SK-N-SH treated with all-trans-retinoic acid at 6 μM for 48 hours (cell line): ENCODE results near the gene BPIFB6.

Source experiments
- ATAC-seq: fragments of 200-7000 bp; cut with Tn5 transposase; 3 replicates; pipeline ENCODE4 v1.9.1; 2020; ENCODE audit warnings: mild to moderate bottlenecking, moderate library complexity
- ARNTL ChIP-seq: fragments of 450-650 bp; formaldehyde crosslinking; IDR thresholded peaks from 2 replicates; pipeline ENCODE4 v1.5.0; 2020; ENCODE audit warnings: low read depth, mild to moderate bottlenecking, moderate library complexity, borderline replicate concordance
- BACH2 ChIP-seq: fragments of 250-450 bp; sonication (Bioruptor Pico); IDR thresholded peaks from 2 replicates; pipeline ENCODE4 v1.9.0; 2021; ENCODE audit warnings: mild to moderate bottlenecking, borderline replicate concordance
- CREB5 ChIP-seq: fragments of 250-450 bp; sonication (Bioruptor Pico); IDR thresholded peaks from 2 replicates; pipeline ENCODE4 v1.5.1; 2020; ENCODE audit warnings: low read depth, mild to moderate bottlenecking, moderate library complexity
- CSDC2 ChIP-seq: fragments of 250-450 bp; sonication (Bioruptor Pico); IDR thresholded peaks from 2 replicates; pipeline ENCODE4 v1.5.0; 2020; ENCODE audit warnings: mild to moderate bottlenecking, moderate library complexity
- CSRNP3 ChIP-seq: fragments of 250-450 bp; sonication (Bioruptor Pico); IDR thresholded peaks from 2 replicates; pipeline ENCODE4 v1.5.1; 2021; ENCODE audit warnings: mild to moderate bottlenecking, moderate library complexity
- ESRRG ChIP-seq: fragments of 250-450 bp; sonication (Bioruptor Pico); IDR thresholded peaks from 2 replicates; pipeline ENCODE4 v1.6.1; 2021; ENCODE audit warnings: mild to moderate bottlenecking
- GLIS3 ChIP-seq: fragments of 250-450 bp; sonication (Bioruptor Pico); IDR thresholded peaks from 2 replicates; pipeline ENCODE4 v1.5.0; 2020; ENCODE audit warnings: mild to moderate bottlenecking, moderate library complexity
- ISL1 ChIP-seq: fragments of 250-450 bp; sonication (Bioruptor Pico); IDR thresholded peaks from 2 replicates; pipeline ENCODE4 v2.1.2; 2022; ENCODE audit warnings: mild to moderate bottlenecking, moderate library complexity
- OSR1 ChIP-seq: fragments of 250-450 bp; sonication (Bioruptor Pico); IDR thresholded peaks from 2 replicates; pipeline ENCODE4 v1.8.0; 2022; ENCODE audit warnings: moderate library complexity, mild to moderate bottlenecking, inconsistent platforms
- PATZ1 ChIP-seq: fragments of 250-450 bp; sonication (Bioruptor Pico); IDR thresholded peaks from 2 replicates; pipeline ENCODE4 v1.8.0; 2020; ENCODE audit warnings: mild to moderate bottlenecking, moderate library complexity, borderline replicate concordance
- POU6F1 ChIP-seq: fragments of 250-450 bp; sonication (Bioruptor Pico); IDR thresholded peaks from 2 replicates; pipeline ENCODE4 v1.8.0; 2021; ENCODE audit warnings: low read depth, mild to moderate bottlenecking, moderate library complexity, borderline replicate concordance
- PPARA ChIP-seq: fragments of 250-450 bp; sonication (Bioruptor Pico); IDR thresholded peaks from 2 replicates; pipeline ENCODE4 v1.5.0; 2020; ENCODE audit warnings: mild to moderate bottlenecking, borderline replicate concordance
- RARB ChIP-seq: fragments of 250-450 bp; sonication (Bioruptor Pico); IDR thresholded peaks from 2 replicates; pipeline ENCODE4 v1.8.0; 2021; ENCODE audit warnings: mild to moderate bottlenecking, moderate library complexity
- SNAI2 ChIP-seq: fragments of 250-450 bp; sonication (Bioruptor Pico); IDR thresholded peaks from 2 replicates; pipeline ENCODE4 v1.5.0; 2020; ENCODE audit warnings: mild to moderate bottlenecking, moderate library complexity
- TCF4 ChIP-seq: fragments of 250-450 bp; sonication (Bioruptor Pico); IDR thresholded peaks from 2 replicates; pipeline ENCODE4 v1.8.0; 2021; ENCODE audit warnings: mild to moderate bottlenecking, moderate library complexity, borderline replicate concordance
- TOX ChIP-seq: fragments of 250-450 bp; sonication (Bioruptor Pico); IDR thresholded peaks from 2 replicates; pipeline ENCODE4 v1.8.0; 2021; ENCODE audit warnings: mild to moderate bottlenecking, moderate library complexity, borderline replicate concordance
- ZC3H10 ChIP-seq: fragments of 250-450 bp; sonication (Bioruptor Pico); IDR thresholded peaks from 2 replicates; pipeline ENCODE4 v1.5.1; 2021; ENCODE audit warnings: mild to moderate bottlenecking, moderate library complexity
- ZFP3 ChIP-seq: fragments of 250-450 bp; sonication (Bioruptor Pico); IDR thresholded peaks from 2 replicates; pipeline ENCODE4 v1.5.0; 2020; ENCODE audit warnings: mild to moderate bottlenecking, moderate library complexity
- ZFP30 ChIP-seq: fragments of 450-650 bp; formaldehyde crosslinking; IDR thresholded peaks from 2 replicates; pipeline ENCODE4 v1.5.0; 2022; ENCODE audit warnings: mild to moderate bottlenecking, moderate library complexity
- ZNF565 ChIP-seq: fragments of 450-650 bp; formaldehyde crosslinking; conservative IDR thresholded peaks from 2 replicates; pipeline ENCODE4 v1.5.0; 2020; ENCODE audit warnings: low read depth, mild to moderate bottlenecking, moderate library complexity
- ZNF70 ChIP-seq: fragments of 450-650 bp; formaldehyde crosslinking; IDR thresholded peaks from 2 replicates; pipeline ENCODE4 v1.5.0; 2020; ENCODE audit warnings: mild to moderate bottlenecking, moderate library complexity
- ZNF8 ChIP-seq: fragments of 450-650 bp; formaldehyde crosslinking; IDR thresholded peaks from 2 replicates; pipeline ENCODE4 v1.5.0; 2020; ENCODE audit warnings: mild to moderate bottlenecking, moderate library complexity

Gene BPIFB6

GRCh38 chr20:33015114-33015484 is 16.3 kb upstream of the BPIFB6 start (continued):
- TF ChIP-seq OSR1 (CRISPR knock-in tag), result no peak
- no peak for TF ChIP-seq ZNF70 (CRISPR knock-in tag)
- no peak for TF ChIP-seq CSDC2 (CRISPR knock-in tag)
- TF ChIP-seq RARB (CRISPR knock-in tag), result no peak
- TF ChIP-seq ZC3H10 (CRISPR knock-in tag), result no peak
- TF ChIP-seq POU6F1 (CRISPR knock-in tag), result no peak
- TF ChIP-seq BACH2, result no peak
- no peak for TF ChIP-seq ZFP3 (CRISPR knock-in tag)

- TF ChIP-seq PATZ1, result no peak
- no peak for TF ChIP-seq CSRNP3 (CRISPR knock-in tag)
- no peak for TF ChIP-seq POU6F1 (CRISPR knock-in tag)
- TF ChIP-seq GLIS3 (CRISPR knock-in tag), result no peak
- TF ChIP-seq ZFP30 (CRISPR knock-in tag), result no peak
- no peak for TF ChIP-seq ZNF70 (CRISPR knock-in tag)
- no peak for TF ChIP-seq ZNF8 (CRISPR knock-in tag)
- TF ChIP-seq BACH2, result no peak
- TF ChIP-seq PPARA (CRISPR knock-in tag), result no peak
- TF ChIP-seq TOX (CRISPR knock-in tag), result no peak
- no peak for ATAC-seq
Measured at GRCh38 chr20:33015700-33016580, 15.5 kb upstream of the BPIFB6 start.

- TF ChIP-seq OSR1 (CRISPR knock-in tag), result no peak
- no peak for TF ChIP-seq CREB5
- no peak for TF ChIP-seq ARNTL (CRISPR knock-in tag)
- TF ChIP-seq BACH2, result no peak
- TF ChIP-seq ZNF70 (CRISPR knock-in tag), result no peak
- TF ChIP-seq ZNF8 (CRISPR knock-in tag), result no peak
- TF ChIP-seq TCF4 (CRISPR knock-in tag), result no peak
- no peak for ATAC-seq
Measured at GRCh38 chr20:33016581-33017109, 14.8 kb upstream of the BPIFB6 start.

- no peak for ATAC-seq
- TF ChIP-seq SNAI2 (CRISPR knock-in tag) (no peak), ESRRG (CRISPR knock-in tag) (no peak), ZNF565 (no peak), PPARA (CRISPR knock-in tag) (no peak), TCF4 (CRISPR knock-in tag) (no peak), PATZ1 (no peak), ZFP3 (CRISPR knock-in tag) (no peak), ZC3H10 (CRISPR knock-in tag) (no peak), BACH2 (no peak), ISL1 (CRISPR knock-in tag) (no peak), GLIS3 (CRISPR knock-in tag) (no peak), POU6F1 (CRISPR knock-in tag) (no peak)
Measured at GRCh38 chr20:33017542-33017941, 13.9 kb upstream of the BPIFB6 start.
